K562 (cell line): ENCODE results near the gene PEX10. TPM values are rescaled to one million over a fixed set of nuclear protein-coding genes. Genes with fewer than 3 reads are reported as not detected.

Experiments
- CCNT2 ChIP-seq: IDR thresholded peaks from 2 replicates; pipeline ENCODE4 v1.6.1; 2011; ENCODE audit warnings: borderline replicate concordance, low read depth, mild to moderate bottlenecking, moderate library complexity, mixed read lengths, low read length; ENCODE audit not compliant: insufficient read length; ENCODE audit errors: extremely low read depth
- ETS2 ChIP-seq: IDR thresholded peaks from 2 replicates; pipeline ENCODE4 v1.6.1; 2016; ENCODE audit warnings: borderline replicate concordance, missing genetic modification characterization, mild to moderate bottlenecking, moderate library complexity, missing compliant biosample characterization; ENCODE audit not compliant: poor library complexity, severe bottlenecking
- ILK ChIP-seq: fragments of 450-650 bp; IDR thresholded peaks from 2 replicates; pipeline ENCODE4 v1.6.1; 2016; ENCODE audit warnings: missing genetic modification characterization, low read depth, mild to moderate bottlenecking, missing compliant biosample characterization, moderate library complexity, borderline replicate concordance
- JUND ChIP-seq, 2 experiments: IDR thresholded peaks; 2 replicates in 1 of 2; 3 replicates in 1 of 2; pipeline ENCODE4 v1.6.1; 2011; ENCODE audit warnings: borderline replicate concordance in 2 of 2, low read depth in 2 of 2, low read length in 2 of 2, improper control_type of control experiment in 1 of 2, missing biosample characterization in 1 of 2, missing genetic modification characterization in 1 of 2, missing genetic modification reagents in 1 of 2
- MCM5 ChIP-seq: fragments of 450-650 bp; IDR thresholded peaks from 2 replicates; pipeline ENCODE4 v1.6.1; 2016; ENCODE audit warnings: low read depth
- NCOA6 ChIP-seq: fragments of 450-650 bp; IDR thresholded peaks from 2 replicates; pipeline ENCODE4 v1.6.1; 2017; ENCODE audit warnings: mild to moderate bottlenecking
- NEUROD1 ChIP-seq: fragments of 150-350 bp; IDR thresholded peaks from 2 replicates; pipeline ENCODE4 v1.6.1; 2014; ENCODE audit warnings: borderline replicate concordance, low read length, low read depth; ENCODE audit not compliant: partially characterized antibody
- PPARD ChIP-seq: fragments of 250-450 bp; sonication (Bioruptor Pico); IDR thresholded peaks from 2 replicates; pipeline ENCODE4 v1.8.0; 2022; ENCODE audit warnings: inconsistent platforms, mild to moderate bottlenecking, moderate library complexity
- PTRF ChIP-seq: fragments of 450-650 bp; IDR thresholded peaks from 2 replicates; pipeline ENCODE4 v1.6.1; 2016; ENCODE audit warnings: mild to moderate bottlenecking, missing genetic modification characterization, missing compliant biosample characterization
- RBM25 ChIP-seq: fragments of 200-400 bp; formaldehyde crosslinking; IDR thresholded peaks from 2 replicates; pipeline ENCODE4 v1.6.1; 2018; ENCODE audit warnings: low read length, low read depth, moderate library complexity; ENCODE audit not compliant: severe bottlenecking
- RNF2 ChIP-seq: sonication (generic); IDR thresholded peaks from 2 replicates; pipeline ENCODE4 v1.6.1; 2016
- RUNX1 ChIP-seq: sonication (generic); IDR thresholded peaks from 2 replicates; pipeline ENCODE4 v1.6.1; 2016; ENCODE audit warnings: antibody characterized with exemption, low read depth
- TCF15 ChIP-seq: fragments of 250-450 bp; sonication (Bioruptor Pico); IDR thresholded peaks from 2 replicates; pipeline ENCODE4 v1.8.0; 2022; ENCODE audit warnings: moderate library complexity, mild to moderate bottlenecking, inconsistent platforms
- THRAP3 ChIP-seq: fragments of 450-650 bp; IDR thresholded peaks from 2 replicates; pipeline ENCODE4 v1.6.1; 2016; ENCODE audit warnings: mild to moderate bottlenecking, inconsistent platforms, borderline replicate concordance
- XRCC5 ChIP-seq: fragments of 200-400 bp; formaldehyde crosslinking; IDR thresholded peaks from 2 replicates; pipeline ENCODE4 v1.6.1; 2017; ENCODE audit warnings: low read depth, mild to moderate bottlenecking, low read length
- ZNF217 ChIP-seq: sonication (generic); formaldehyde crosslinking; IDR thresholded peaks from 2 replicates; pipeline ENCODE4 v1.8.0; 2022; ENCODE audit warnings: mild to moderate bottlenecking, missing genetic modification reagents
- ZSCAN32 ChIP-seq: fragments of 450-650 bp; formaldehyde crosslinking; IDR thresholded peaks from 2 replicates; pipeline ENCODE4 v1.4.0; 2020; ENCODE audit warnings: mild to moderate bottlenecking, moderate library complexity
- polyA plus RNA-seq, 8 experiments: library from polyadenylated mRNA; depleted of rRNA in 4 of 8; stranded (reverse) in 5 of 8; unstranded in 3 of 8; fragments of >200 nt; fragmentation: Nextera tagmentation in 2 of 8; fragmentation: Illumina TruSeq in 1 of 8; extraction: Ambion mirVana in 2 of 8; extraction: Trizol in 1 of 8; gene quantifications; 2 replicates each; pipeline versions ENCODE4 v1.2.1 to v1.2.3, GENCODE V29; 2011 to 2014; ENCODE audit warnings: inconsistent platforms in 1 of 8, missing spikeins in 1 of 8
- total RNA-seq, 7 experiments: library from RNA; depleted of rRNA in 6 of 7; stranded (reverse); fragments of >200 nt in 6 of 7; fragmentation: Illumina TruSeq in 2 of 7; extraction: Trizol in 2 of 7; gene quantifications; 2 replicates each; pipeline versions ENCODE4 v1.2.1 to v1.2.3, GENCODE V29; 2011 to 2021; ENCODE audit warnings: low replicate concordance in 1 of 7
- TF ChIP-seq, protein P1 (sequence below): sonication (generic); formaldehyde crosslinking; IDR thresholded peaks from 2 replicates; pipeline ENCODE4 v1.8.0; 2022; ENCODE audit warnings: mild to moderate bottlenecking, low read depth, missing genetic modification reagents
- TF ChIP-seq, protein P2 (sequence below): fragments of 450-650 bp; conservative IDR thresholded peaks from 2 replicates; pipeline ENCODE4 v1.6.1; 2016; ENCODE audit warnings: missing genetic modification characterization, low read depth, mild to moderate bottlenecking, missing compliant biosample characterization, moderate library complexity
- TF ChIP-seq, protein P3 (sequence below): fragments of 250-450 bp; sonication (Bioruptor Pico); IDR thresholded peaks from 2 replicates; pipeline ENCODE4 v1.8.0; 2021; ENCODE audit warnings: moderate library complexity, mild to moderate bottlenecking, inconsistent platforms
- TF ChIP-seq, protein P4 (sequence below): sonication (generic); formaldehyde crosslinking; IDR thresholded peaks from 2 replicates; pipeline ENCODE4 v1.8.1; 2023; ENCODE audit warnings: mild to moderate bottlenecking, missing genetic modification reagents

Gene PEX10
- total and polyA plus RNA-seq, 9 of the 15 experiments (the other 6 are each of a cell fraction or from before 2014, with no cell fraction given), result 0.03 to 26.2 (median 8.7) TPM

DNA sequence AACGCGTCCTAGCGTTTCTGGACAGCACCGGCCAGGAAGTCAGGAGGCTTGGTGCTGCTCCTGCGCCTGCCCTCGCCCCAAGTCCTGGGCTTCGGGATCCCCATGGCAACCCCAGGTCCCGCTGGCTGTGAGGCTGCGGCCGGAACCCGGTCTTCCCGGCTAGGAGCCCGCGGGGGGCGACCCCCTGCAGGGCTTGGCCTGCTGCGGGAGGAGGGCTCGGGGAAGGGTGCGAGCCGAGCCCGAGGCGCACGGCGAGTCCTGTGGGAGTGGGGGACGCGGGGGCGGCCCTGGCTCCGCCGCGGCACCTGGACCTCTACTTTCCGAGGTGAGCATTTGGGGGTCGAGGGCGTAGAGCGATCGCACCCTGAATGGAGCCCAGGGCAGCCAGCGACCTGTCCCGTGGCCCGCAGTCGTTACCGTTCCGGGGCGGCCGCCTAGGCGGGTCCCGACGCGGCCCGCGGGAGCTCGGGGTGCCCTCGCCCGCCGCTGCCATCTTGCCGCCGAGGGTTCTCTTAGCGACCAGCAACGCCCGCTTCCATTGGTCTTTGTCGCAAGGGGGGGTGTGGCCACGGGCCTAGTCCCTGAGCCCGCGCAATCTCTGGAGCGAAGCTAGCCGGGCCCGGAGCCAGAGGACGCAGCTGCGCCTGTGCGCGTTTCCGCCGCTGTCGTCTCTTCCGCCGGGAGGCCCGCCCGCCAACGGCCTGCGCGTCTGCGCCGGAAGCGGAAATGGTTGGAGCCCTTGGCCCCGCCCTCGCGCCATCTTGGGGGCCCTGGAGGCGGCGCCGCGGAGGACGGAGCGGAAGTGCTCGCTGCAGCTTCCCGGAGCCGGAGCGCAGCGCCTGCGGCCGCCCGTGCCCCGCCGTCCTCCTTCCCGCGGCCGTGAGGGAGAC is 21.1 kb downstream of the PEX10 start, which contains the start of the genes MORN1 and RER1 (continued):
- no peak; the same call in 1 of the 2 replicates for TF ChIP-seq XRCC5
- no peak for TF ChIP-seq NCOA6
- TF ChIP-seq NEUROD1, result peak; percentile 94
- no peak for TF ChIP-seq TCF15 (CRISPR knock-in tag)
- peak; percentile 90 for TF ChIP-seq CCNT2
- no peak for TF ChIP-seq ZNF217 (CRISPR knock-in tag)
- TF ChIP-seq, protein P1, sequence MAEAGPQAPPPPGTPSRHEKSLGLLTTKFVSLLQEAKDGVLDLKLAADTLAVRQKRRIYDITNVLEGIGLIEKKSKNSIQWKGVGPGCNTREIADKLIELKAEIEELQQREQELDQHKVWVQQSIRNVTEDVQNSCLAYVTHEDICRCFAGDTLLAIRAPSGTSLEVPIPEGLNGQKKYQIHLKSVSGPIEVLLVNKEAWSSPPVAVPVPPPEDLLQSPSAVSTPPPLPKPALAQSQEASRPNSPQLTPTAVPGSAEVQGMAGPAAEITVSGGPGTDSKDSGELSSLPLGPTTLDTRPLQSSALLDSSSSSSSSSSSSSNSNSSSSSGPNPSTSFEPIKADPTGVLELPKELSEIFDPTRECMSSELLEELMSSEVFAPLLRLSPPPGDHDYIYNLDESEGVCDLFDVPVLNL, result peak; percentile 68
- no peak for TF ChIP-seq THRAP3
- TF ChIP-seq RBM25, result no peak
- peak; percentile 65 for TF ChIP-seq JUND (IDR thresholded peaks at IDR 0.05; ENCODE audit: borderline replicate concordance, low read depth, low read length)
- TF ChIP-seq JUND (tag; IDR thresholded peaks at IDR 0.05; ENCODE audit: borderline replicate concordance, low read depth, low read length), result peak; percentile 35; the same call in 1 of the 3 replicates
- TF ChIP-seq RNF2, result peak; percentile 63; the same call in 1 of the 2 replicates
- TF ChIP-seq ZSCAN32 (CRISPR knock-in tag), result no peak
- no peak for TF ChIP-seq ILK
- TF ChIP-seq ETS2 (tag), result no peak
- TF ChIP-seq, protein P2, sequence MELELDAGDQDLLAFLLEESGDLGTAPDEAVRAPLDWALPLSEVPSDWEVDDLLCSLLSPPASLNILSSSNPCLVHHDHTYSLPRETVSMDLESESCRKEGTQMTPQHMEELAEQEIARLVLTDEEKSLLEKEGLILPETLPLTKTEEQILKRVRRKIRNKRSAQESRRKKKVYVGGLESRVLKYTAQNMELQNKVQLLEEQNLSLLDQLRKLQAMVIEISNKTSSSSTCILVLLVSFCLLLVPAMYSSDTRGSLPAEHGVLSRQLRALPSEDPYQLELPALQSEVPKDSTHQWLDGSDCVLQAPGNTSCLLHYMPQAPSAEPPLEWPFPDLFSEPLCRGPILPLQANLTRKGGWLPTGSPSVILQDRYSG, result no peak
- TF ChIP-seq, protein P3, sequence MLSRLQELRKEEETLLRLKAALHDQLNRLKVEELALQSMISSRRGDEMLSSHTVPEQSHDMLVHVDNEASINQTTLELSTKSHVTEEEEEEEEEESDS, result no peak
- TF ChIP-seq PPARD (CRISPR knock-in tag), result no peak
- TF ChIP-seq, protein P4, sequence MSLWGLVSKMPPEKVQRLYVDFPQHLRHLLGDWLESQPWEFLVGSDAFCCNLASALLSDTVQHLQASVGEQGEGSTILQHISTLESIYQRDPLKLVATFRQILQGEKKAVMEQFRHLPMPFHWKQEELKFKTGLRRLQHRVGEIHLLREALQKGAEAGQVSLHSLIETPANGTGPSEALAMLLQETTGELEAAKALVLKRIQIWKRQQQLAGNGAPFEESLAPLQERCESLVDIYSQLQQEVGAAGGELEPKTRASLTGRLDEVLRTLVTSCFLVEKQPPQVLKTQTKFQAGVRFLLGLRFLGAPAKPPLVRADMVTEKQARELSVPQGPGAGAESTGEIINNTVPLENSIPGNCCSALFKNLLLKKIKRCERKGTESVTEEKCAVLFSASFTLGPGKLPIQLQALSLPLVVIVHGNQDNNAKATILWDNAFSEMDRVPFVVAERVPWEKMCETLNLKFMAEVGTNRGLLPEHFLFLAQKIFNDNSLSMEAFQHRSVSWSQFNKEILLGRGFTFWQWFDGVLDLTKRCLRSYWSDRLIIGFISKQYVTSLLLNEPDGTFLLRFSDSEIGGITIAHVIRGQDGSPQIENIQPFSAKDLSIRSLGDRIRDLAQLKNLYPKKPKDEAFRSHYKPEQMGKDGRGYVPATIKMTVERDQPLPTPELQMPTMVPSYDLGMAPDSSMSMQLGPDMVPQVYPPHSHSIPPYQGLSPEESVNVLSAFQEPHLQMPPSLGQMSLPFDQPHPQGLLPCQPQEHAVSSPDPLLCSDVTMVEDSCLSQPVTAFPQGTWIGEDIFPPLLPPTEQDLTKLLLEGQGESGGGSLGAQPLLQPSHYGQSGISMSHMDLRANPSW, result peak; percentile 23; the same call in 1 of the 2 replicates
- TF ChIP-seq MCM5, result no peak
- no peak for TF ChIP-seq RUNX1
- TF ChIP-seq PTRF (tag), result no peak
